Measurements from ENCODE around the gene SYT1.

GRCh38 chr12:79300199-79300568, 435.6 kb downstream of the SYT1 start:
- TF ChIP-seq POLR2AphosphoS5 (IDR thresholded peaks at IDR 0.05; ENCODE audit: low read depth) (no peak), CTCF (IDR thresholded peaks at IDR 0.05; ENCODE audit: insufficient read depth, low read length) (no peak)
